UCSD-AML1 (cell line): Measurements from ENCODE around the gene GPN2.

ENCODE experiments used
- DNase-seq: peaks from one replicate; lab custom pipeline; 2025; ENCODE audit not compliant: unreplicated experiment; lab: John Stamatoyannopoulos, UW

The GPN2 gene

DNA sequence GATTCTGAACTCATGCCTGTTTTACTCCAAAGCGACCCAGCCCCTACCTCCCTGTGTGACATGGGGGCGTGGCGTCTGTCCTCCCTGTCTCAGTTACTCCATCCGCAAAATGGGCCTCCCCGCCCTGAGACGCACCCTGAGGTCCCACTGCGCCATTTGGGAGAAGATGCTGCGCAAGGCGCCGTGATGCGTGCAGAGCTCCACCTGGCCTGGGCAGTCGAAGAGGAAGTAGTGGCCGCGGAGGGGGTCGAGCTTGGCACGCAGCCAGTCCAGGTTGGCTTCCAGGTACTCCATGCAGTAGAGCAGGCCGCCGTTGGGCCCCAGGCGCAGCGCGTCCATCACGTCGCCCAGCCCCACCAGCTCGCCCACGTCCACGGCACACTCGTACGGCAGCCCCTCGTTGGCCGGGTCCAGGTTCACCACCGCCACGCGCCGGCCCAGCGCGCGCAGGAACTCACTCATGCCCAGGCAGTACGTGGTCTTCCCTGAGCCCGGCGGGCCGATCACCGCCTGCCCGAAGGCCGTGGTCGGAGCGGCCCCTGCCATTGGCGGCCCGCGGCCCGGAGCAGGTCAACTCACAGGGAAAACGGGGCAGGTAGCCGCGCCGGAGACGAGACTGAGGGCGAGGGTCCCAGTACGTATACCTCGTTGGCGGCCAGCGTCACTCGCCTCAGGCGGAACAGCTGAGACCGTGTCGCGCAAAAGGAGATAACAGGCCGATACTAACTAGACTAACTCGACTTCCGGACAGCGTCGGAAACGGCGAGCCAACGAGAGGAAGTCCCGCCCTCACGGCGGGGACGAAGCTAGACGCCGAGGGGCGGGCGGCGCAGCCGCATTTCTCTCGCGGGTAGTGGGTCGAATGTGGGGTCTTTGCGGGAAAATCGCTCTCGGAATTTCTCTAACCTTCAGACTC lies at the start of gene GPN2:
Gene GPN2 (minus strand): TSS at position 733 of the 916 bp plus-strand sequence. CDS start 187 bp downstream, at position 546.
- DNase-seq: peak; percentile 80

DNA sequence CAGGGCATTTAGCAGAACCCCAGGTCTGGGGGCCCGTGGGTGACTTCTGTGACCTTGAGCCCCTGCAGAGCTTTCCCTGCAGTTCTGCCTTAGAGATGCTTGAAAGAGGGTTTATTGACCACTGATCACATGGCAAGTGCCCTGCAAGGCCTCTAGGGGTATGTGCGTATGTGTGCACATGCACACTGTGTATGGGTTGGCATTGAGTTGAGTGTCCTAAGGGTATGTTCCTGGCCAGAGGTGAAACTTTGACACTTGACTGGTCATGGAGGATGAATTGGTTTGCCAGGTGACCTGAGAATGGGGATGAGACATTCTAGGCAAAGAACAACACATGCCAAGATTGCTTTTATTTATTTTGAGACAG lies 48.6 kb upstream of the GPN2 start:
- DNase-seq: no peak

DNA sequence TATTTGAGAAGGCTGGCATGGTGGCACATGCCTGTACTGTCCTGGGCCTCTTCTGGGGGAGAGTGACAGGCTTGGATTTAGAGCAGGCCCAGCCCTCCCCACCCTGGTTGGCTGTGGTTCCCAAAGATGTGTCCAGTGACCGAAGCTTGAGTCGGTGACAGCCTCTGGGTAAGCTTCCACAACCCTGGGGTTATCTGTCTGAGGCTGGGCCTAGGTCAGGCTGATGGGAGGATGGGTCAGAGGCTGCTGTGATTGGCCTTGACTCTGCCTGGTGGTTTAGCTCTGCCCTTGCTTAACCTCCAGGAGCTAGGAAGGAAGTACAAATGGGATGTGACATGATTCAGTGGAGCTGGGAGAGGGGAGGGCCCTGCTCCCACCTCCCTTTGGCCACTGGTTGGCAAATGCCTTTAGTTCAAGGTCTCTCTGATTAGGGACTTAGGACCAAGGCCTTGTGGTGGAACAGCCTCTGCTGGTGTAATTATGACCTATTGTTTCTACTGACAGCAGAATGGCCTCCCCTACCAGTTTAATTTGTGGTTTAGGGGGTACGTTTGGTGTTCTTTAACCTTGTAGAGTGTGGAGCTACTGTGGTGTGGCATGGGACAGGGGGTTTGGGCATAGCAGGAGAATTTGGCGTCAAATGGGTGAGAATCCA lies 48.0 kb upstream of the GPN2 start:
- DNase-seq: no peak

DNA sequence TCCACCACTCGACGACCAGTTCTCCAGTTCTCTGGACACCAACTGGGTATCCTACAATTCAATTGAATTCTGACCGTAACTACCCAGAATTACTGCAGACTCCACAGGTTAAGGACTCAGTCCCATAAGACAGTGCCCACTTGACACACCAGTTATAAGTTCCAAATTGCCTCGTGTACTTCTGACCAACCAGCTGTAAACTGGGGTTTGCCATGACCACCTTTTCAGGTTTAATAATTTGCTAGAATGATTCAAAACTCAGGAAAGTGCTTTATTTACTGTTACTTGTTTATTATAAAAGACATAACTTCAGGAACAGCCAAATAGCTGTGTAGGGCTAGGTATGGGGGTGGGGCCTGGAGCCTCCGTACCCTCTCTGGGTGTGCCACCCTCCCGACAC lies 46.7 kb upstream of the GPN2 start:
- no peak for DNase-seq

DNA sequence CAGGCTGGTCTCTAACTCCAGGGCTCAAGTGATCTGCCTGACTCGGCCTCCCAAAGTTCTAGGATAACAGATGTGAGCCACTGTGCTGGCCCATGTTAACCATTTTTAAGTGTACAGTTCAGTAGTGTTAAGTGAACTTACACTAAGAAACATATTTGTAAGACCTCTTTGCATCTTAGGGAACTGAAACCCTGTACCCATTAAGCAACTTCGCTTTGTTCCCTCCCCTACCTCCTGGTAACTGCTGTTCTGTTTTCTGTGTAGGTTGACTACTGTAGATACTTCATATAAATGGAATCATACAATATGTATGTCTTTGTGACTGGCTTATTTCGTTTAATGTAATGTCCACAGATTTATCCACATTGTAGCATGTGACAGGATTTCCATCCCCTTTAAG lies 42.4 kb upstream of the GPN2 start:
- DNase-seq: no peak

DNA sequence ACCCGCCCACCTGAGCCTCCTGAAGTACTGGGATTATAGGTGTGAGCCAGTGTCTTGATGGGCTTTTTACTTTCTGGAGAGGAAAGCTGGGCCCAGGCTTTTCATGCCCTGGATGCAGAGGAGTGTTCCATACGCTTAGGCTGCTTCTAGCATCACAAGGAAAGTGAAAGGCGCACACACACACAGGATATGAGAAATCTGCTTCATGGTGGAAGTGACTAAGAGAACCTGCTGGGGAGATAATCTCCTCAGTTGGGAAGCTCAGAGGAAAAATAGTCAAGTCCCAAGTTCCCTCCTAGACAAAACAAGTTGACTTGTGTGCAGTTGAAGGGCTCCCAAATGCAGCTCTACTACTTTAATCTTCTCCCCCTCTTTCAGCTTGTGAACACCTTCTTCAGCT lies 33.6 kb upstream of the GPN2 start:
- DNase-seq: no peak

DNA sequence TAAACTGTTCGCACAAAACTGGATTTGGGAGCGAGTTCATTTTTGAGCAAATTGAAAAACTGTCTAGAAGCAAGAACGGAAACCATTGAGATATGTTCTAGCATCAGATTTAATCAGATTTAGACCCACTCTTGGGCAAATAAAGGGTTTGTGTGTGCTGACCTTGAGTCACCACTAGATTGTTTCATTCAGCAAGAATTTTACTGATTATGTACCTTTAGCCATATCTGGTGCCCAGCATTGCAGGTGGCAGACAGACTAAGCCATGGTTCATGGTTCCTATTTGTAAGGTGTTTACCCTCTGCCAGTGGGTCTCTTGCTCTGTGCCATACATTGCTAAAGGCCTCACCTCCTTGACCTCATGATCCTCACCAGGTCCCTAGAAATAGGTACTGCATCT lies 32.8 kb upstream of the GPN2 start:
- no peak for DNase-seq

DNA sequence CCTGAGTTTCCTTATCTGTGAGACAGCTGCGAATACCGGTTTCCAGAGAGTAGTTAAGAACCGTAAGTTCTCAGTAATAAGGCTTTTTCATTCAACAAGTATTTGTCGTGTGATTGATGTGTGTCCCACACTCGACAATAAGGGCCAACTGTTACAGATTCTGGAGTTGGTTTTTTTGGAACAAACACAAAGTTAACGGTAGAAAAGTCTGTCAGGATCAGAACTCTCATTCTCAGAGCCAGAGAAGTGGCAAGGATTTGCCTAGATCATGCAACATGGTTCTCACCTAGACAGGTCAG lies 32.3 kb upstream of the GPN2 start:
- no peak for DNase-seq

DNA sequence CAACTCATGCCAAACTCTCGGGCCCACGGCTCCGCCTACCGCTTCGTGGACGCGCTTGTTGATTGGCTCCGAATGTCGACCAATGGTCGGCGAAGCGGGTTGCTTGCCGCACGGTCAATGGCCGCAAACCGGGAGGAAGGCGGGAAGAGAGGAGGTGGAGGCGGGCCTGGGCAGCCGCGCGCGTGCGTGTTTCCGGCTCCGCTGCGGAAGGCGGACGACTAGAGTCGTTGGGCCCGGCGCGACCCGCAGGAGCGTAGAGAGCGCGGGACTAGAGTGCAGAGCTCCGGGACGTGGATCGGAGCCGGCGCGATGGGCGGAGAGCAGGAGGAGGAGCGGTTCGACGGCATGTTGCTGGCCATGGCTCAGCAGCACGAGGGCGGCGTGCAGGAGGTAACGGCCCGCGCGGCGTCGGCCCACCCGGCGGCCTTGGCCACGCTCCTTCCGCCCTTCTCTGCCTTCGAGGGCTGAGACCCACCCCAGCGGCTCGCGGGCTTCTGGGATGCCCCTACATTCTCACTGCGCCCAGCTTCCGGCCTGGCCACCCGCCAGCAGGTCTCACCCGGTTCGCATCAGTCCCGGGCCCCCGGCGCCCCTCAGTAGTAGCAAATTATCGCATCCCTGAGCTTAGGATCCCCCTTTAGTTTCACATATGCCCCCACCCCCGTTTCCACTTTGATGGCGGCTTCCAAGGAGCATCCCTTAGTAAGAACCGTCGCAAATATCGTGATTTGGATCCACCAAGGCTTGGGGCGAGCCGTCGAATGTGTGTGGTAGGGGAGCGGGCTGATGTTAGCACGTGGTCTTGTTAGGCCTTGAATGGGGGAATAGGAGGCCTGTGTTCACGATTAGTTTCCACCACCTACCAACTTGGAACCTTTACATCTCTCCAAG lies 31.7 kb upstream of the GPN2 start, which contains the start of gene NUDC:
Gene NUDC (plus strand): TSS at position 204 of the 891 bp plus-strand sequence. CDS start 106 bp downstream, at position 310.
- DNase-seq: peak; percentile 96

DNA sequence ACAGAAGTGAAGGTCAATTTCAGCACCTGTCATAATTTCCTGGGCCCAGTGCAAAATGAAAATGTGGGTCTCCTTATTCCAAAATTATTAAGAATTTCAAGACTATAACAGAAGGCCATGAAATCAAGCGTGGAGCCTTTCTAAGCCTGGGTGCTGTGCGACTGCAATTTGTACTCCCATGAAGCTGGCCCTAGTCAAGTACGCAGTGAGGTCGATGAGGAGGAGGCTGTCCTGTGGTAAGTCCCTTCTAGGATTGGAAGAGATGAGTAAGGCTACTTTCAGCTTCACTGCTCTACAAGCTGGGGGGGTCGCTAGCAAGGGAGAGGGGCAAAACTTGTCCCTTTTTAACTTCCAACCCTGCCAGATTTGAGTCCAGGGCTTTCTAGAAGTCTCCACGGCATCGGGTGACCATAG lies 31.1 kb upstream of the GPN2 start:
- DNase-seq: no peak

DNA sequence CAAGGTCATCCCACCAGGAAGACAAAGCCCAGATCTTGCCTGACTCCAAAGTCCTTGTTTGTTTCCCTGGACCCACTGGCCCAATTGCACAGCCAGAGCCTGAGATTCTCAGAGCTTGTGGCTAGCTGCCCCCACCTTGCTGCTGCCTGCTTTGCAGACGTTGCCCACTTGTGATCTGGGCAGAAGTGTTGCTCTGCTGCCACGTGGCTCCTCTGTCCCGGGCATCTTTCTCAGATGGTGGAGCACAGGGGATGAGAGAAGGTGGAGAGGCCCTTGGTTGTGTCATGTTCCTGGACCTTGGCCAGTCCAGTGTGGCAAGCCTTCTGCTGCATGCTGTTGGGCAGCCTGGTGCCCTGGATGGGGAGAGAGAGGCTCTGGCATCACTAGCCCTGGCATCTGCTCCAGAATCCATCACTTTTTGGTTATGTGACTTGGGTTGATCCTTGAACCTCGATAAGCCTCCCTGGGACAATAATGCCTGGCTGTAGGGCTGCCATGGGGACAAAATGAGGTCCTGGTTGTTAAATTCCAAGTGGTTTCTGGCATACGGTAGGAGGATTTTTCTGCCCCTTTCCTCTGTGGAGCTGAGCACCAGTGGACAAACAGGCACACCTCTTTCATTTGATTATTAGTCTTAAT lies 25.2 kb upstream of the GPN2 start:
- DNase-seq: no peak

DNA sequence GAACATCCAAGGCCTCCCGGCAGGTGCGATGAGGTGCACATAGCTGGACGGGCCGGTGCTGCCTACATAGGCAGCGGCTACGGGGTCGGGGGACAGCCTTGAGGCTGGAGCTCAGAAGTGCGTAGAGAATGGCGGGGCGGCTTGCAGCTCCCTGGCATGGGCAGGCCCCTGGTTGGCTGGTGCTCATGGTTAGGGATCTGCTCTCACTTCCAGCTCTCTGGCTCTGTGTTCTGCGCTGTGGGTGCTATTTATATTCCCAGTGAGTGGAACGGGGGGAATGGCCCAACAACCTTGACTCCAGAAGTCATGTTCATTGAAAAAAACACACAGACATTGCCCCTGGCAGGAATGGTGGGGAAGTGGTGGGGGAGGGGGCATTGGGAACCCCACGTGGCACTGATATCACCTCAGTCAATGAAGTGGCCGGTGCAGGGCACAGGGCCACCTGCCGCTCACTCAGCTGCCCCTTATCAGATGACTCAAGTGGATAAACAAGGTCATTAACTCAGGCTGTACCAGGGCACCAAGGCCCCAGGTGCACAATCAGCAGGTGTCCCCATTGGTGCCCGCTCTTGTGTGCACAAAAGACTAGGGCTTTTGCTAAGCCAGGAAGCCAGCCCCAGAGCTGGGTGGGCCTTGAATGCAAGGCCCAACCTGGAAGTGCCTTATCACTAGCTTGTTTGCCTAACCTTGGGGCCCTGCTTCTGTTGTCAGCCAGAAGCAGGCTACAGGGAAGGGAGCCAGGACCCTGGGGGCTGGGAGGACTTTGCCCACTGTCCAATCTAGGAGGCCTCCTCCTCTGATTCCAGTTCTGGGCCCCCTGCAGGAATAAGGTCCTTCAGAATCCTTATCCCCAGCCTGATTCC lies 23.9 kb upstream of the GPN2 start, which contains the start of gene NR0B2:
Gene NR0B2 (minus strand): TSS at position 222 of the 866 bp plus-strand sequence. CDS start 35 bp downstream, at position 187.
- DNase-seq: no peak

DNA sequence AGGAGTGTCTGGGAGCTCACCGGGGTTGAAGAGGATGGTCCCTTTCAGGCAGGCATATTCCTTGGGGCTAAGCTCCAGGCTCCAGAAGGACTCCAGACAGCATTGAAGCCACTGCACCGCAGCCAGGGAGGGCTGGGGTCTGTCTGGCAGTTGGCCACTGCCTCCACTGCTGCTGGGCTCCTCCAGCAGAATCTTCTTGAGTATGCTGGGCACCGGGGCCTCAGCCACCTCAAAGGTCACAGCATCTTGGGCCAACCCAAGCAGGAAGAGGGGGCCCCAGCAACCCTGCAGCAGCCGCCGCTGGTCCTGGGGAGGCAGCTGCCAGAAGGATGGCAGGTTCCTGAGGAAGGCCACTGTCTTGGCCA lies 23.3 kb upstream of the GPN2 start:
- no peak for DNase-seq

DNA sequence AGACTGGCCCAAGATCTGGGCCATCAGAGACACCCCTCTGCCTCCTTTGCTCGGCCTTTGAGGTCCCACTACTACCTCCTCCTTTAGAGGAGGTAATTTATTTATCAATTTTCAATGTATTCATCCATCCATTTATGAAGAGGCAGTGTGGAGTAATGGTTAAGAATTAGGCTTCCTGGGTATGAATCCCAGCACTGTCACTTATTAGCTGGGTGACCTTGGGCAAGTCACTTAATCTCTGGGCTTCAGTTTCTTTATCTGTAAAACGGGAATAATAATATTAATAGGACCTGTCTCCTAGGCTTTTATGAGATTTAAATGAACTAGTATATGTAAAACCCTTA lies 22.0 kb upstream of the GPN2 start:
- no peak for DNase-seq

DNA sequence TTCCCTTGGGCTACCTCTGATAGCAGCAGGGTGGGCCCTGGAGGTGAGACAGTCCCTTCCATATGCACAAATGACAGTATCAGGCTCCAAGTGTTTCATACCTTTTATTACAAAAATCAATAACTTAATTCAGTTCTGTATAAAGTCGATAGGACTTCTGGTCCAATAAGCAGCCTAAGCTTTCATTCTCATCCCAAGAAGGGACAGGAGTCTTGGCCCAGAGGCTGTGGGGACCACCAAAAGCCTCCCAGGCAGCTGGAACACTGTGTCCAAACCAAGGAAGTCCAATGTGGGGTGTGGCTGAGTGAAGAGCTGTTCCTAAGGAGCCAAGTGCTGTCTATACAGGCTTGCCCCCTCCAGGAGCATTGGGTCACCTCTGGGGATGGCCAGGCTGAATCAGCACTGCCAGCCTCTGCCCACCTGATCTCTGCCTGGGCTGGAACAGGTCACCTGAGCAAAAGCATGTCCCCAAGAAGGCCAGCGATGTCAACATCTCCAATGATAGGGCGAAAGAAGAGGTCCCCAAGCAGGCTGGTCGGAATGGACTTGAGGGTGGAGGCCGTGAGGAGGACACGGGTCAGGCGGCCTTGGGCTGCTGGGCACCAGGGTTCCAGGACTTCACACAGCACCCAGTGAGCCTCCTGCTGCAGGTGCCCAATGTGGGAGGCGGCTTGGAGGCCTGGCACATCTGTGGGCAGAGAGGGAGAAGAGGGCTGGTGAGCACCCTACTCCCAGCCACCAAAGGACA lies 21.5 kb upstream of the GPN2 start:
- DNase-seq: no peak

DNA sequence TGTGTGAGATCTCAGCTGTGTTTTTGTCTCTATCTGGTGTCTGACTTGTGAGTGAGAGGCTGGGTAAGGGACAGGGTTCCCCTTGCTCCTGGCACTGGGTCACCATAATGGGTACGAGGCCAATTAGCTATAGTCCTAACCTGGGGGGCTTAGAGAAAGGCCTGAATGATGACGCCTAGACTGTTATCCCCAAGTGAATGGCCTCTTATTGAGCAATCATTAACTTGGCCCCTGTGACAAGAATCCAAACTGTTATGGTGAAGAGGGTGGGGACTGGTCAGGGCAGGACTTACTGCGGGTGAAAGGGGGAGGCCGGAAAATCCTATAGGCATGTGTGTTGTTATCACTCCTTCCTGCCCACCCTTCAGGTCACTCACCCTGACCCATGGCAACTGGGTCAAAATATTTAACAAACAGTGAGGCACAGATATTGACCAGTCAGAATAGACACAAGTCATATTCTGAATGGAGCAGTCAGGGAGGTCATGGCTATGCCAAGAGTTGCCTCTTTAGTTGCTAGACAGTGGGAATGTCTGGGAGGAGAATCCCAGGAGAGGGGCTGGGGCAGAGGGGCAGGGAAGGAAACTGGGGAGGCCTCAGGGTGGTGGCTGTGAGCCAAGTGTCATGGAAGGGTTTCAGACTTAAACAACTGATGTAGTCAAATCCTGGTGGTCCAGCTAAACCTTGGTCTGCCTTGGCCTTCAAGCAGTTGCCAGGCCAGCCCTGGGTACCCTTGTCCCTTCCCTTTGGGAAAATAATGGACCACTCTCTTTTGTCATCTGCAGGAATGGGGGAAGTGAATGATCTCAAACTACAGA lies 20.5 kb upstream of the GPN2 start:
- no peak for DNase-seq

DNA sequence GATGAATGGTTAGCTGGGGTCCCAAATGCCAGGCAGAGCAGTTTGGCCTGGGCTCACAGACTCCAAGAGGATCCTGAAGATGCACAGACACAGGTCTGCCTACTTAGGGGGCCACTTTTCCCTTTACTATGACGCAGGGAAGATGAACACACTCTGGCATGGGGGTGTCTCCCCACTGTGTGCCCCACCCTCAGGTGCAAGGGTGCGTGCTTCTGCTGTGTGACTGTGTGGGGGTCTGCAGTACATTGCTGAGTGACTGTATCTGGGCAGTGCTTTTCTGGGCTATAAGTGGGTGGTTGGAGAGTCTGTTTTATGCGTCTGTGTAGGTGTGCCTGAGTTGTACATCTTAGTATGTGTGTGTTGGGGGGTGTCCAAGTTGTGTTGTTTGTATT lies 19.9 kb upstream of the GPN2 start:
- DNase-seq: no peak

DNA sequence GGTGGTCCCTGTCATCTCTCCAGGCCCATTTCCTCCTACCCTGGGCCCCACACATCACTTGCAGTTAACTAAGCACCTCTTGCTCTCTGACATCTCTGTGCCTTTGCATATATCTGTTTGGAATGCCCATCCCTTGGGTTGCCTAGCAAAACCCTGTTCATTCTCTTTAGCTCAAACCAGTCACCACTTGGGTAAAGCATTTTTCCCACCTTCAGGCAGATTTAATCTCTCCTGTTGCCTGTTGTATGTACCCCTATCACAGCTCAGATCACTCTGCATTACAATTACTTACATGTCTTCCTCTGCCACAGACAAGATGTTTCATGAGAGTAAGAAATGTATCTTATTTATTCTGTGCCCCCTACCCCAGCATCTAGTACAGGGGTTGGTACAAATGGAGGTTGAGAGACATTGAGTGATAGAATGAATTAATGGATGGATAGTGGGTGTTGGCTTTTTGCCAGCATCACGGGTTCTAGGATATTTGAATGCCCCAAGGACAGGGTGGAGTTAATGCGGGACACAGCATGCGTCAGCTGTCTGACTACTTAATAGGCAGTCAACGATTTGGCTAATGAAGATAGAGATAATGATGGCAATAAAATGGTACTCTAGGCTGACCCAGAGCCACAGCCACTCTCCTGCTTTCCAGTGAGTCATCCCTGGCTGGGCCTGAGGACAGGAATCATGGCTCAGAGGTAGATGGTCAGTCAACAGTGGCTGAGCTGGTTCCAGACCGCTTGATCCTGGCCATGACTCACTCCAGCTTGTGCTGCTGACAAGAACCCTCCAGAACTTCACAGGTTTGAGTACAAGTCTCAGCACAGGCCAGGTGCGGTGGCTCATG lies 17.2 kb upstream of the GPN2 start:
- DNase-seq: no peak
